Fibroblast of skin of back (primary cell): ENCODE measurements around the gene ZDHHC11B. TPM values are rescaled to one million over a fixed set of nuclear protein-coding genes. Genes with fewer than 3 reads are reported as not detected.
"Not testable (repeated sequence)": the region's sequence is repeated elsewhere in the genome, so short reads cannot be mapped to it uniquely, and the experiment has no call there.

Experiments used
- DNase-seq: peaks from one replicate; pipeline ENCODE4 v3.0.0-alpha.2; 2013
- polyA plus RNA-seq, 2 experiments: library from polyadenylated mRNA; unstranded; fragments of 120-200 nt; gene quantifications; one replicate each; pipeline ENCODE4 v1.2.1, GENCODE V29; 2013; ENCODE audit not compliant: insufficient read length in 2 of 2

Gene ZDHHC11B, protein sequence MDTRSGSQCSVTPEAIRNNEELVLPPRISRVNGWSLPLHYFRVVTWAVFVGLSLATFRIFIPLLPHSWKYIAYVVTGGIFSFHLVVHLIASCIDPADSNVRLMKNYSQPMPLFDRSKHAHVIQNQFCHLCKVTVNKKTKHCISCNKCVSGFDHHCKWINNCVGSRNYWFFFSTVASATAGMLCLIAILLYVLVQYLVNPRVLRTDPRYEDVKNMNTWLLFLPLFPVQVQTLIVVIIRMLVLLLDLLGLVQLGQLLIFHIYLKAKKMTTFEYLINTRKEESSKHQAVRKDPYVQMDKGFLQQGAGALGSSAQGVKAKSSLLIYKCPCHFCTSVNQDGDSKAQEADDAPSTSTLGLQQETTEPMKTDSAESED
- polyA plus RNA-seq (2013, experiment 1 of 2; ENCODE audit: insufficient read length), result 0.17 TPM
- 0.20 TPM for polyA plus RNA-seq (2013, experiment 2 of 2; ENCODE audit: insufficient read length)

DNA sequence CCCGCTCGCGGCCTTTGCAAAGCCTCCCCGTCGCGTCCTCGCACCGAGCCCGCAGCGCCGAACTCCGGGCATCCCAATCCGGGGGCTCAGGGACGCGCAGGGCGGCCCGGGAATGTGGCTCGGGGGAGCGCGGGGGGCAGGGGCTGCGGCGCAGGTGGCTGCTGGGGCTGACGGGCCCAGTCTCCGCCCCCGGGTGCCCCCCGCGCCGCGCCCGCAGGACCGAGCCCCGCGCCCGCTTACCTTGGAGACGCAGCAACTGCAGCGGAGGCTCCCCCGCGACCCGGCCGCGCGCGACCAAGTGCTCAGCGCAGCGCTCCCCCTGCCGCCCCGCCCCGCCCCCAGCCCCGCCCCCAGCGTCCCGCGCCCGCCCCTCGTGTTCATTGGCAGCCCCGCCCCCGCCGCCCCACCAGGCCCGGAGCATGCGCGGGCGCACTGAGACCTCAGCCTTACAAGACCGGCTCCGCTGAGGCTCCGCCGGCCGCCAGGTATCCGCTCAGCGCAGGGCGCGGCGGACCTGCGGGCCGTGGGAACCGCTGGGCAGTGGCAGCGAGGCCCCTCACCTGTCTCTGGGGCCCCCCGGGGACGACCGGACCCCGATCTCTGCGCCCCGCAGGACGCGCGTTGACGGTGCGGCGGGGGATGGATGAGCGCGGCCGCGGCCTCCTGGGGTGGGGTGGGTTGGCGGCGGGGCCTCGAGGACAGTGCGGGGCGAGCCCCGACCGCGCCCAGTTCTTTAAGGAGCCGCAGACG lies at the start of gene ZDHHC11B:
TSS of gene ZDHHC11B (minus strand) at position 302 of the 750 bp plus-strand sequence. CDS start 17,810 bp downstream, outside the sequence.
- DNase-seq, result peak; percentile 63

- DNase-seq, result not testable (repeated sequence)
Observed at GRCh38 chr5:834013-834412, 49.5 kb upstream of the ZDHHC11B start.

- DNase-seq, result not testable (repeated sequence)
Observed at GRCh38 chr5:828194-828593, 43.7 kb upstream of the ZDHHC11B start.

DNA sequence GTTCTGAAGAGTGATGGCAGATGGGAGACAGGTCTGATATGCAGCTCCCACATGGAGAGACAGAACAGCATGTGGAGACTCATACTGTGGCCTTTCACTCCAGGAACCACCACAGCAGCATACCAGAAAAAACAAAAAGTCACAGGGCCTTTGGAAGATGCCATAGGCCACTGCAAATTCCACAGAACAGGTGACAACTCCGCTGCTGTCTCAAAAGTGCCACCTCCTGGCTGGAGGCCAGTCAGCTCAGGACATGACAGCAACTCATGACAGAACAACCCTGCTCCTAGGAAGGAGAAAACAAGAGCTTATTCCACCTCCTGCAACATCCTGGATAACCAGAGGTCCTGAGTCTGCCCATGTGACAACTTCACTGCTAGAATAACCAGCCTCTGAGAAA lies 41.0 kb upstream of the ZDHHC11B start:
- DNase-seq, result not testable (repeated sequence)

- DNase-seq, result no peak
Observed at GRCh38 chr5:821504-821903, 37.0 kb upstream of the ZDHHC11B start.

DNA sequence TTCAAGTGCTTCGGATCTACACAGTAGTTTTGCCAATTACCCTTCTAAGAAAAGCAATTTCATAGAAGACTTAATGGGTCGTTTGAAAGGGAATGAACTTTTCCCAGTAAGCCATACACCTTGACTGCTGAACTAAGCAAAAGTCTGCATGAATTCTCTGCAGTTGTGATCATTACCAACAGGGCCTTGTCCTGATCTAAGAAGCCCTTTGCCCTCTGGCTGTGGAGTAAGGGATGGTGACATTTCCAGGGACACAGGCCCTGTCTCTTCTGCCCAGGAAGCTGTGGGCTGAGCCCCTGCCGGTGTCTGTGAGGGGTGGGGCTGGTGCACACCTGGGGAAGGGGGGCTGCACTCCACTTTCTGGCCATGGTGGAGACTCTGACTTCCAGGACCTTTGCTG lies 35.7 kb upstream of the ZDHHC11B start:
- DNase-seq, result no peak

DNA sequence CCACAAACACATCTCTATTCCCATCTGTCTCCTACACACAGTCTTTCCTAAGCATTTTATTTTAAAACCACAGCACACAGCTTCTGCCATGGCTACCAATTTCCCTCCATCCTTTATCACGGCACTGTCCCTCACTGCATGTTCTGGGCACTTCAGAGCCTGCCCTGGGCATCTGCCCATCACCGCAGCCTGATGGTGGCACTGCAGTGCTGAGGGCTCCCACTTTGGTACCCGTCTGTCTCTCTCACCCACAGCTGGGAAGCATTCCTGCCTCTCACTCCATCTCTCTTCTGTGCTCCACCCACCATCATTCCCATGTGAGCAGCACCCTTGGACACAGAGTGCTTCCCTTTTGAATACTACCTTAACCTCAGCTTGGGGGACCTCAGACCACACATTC lies 34.5 kb upstream of the ZDHHC11B start:
- no peak for DNase-seq

DNA sequence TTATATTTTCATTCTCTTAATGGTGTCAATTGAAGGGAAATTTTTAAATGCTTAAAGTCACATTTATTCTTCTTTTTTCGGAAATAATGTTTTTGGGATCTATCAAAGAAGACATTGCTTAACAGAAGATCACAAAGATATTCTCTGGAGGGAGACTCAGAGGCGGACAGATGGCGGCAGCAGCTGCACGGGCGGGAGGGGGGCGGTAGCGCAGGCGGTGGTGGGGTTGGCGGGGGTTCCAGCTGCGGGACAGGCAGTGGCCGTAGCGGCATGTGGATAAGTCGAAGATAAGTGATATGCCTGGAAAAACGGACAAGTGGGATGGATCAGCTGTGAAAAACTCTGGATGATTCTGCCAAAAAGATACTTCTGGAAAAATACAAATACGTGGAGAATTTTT lies 31.6 kb upstream of the ZDHHC11B start:
- DNase-seq, result no peak

DNA sequence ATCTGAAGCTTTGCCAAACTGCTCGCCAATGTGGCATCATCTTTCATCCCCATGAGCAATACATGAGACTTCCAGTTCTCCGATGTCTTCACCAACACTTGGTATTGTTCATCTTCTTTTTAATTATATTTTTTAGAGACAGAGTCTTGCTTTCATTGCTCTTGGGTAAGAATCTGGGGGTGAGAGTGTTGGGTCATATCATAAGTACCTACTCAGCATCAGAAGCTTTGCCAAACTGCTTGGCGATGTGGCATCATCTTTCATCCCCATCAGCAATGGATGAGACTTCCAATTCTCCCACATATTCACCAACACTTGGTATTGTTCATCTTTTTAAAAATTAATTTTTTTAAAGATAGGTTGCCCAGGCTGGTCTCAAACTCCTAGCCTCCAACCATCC lies 30.9 kb upstream of the ZDHHC11B start:
- no peak for DNase-seq

DNA sequence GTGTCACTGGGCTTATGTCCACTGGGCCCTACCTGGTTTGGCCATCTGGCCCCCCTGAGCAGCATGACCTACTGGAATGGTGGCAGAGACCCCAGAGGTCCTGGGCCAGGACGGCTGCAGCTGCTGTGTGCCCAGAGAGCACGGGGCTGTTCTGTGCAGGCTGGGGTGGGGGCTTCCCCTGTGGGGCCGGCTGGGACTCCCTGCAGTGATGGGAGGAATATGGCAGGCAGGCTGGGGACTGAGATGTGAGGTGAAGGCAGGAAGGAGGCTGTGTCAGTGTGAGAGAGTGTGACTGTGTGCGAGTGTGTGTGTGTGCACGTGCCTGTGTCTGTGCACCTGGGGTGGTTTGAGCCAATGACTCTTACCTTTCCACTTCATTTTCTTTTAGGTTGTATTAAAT lies 29.0 kb upstream of the ZDHHC11B start:
- DNase-seq, result not testable (repeated sequence)

- not testable (repeated sequence) for DNase-seq
Observed at GRCh38 chr5:811384-811783, 26.9 kb upstream of the ZDHHC11B start.

DNA sequence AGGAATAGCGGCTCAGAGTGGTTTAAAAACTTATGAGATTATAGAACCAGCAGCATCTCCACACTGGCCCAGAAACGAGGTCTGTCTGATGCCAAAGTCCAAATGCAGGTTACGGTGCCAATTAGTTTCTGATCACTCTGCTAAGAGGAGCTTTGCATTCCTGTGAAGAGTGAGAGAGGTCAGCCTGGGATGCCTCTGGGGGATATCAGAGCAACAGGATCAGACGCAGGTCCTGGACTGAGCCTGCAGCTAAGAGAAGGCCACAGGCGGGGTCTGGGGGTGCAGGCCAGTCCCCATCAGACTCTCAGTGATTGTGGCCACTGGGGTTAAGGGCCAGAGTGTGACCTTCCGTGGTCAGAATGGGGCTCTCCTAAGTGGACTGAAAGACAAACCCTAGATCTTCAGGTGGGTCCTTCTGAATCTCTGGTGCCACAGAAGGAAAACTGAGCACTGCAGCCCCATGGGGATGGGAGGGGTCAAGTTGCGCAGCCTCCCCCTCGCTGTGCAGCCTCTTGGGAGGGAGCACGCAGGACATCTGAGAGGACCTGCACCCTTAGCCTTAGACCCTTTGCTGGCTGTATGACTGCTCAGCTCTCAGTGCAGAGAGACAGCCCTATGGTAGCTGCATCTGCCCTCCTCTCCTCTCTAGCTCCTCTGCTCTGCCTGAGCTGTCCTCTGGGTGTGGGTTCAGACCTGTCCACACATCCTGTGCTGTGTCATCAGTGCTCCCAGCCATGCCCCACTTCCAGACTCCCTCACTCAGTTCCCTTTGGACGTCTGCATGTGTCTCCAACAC lies 23.4 kb upstream of the ZDHHC11B start:
- not testable (repeated sequence) for DNase-seq

GRCh38 chr5:801472-801871 lies 16.9 kb upstream of the ZDHHC11B start:
- no peak for DNase-seq

DNA sequence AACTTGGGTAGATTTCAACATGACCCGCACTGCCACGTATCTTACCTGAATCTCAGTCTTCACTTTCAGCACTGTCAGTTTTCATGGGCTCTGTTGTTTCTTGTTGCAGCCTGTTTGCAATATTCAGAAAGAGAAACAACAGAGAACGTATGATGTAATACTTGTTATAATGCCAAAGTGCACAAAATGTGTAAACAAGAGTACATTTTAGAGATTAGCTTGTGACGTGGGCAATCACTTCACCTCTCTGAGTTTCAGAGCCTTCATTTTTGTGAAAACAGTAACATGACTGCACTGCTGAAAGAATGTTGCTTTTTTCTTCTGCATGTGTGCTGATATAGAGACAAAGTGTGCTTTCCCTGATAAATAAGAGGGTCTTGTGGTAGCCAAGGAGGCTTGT lies 16.5 kb upstream of the ZDHHC11B start:
- not testable (repeated sequence) for DNase-seq

GRCh38 chr5:798505-799138 lies 14.1 kb upstream of the ZDHHC11B start:
- not testable (repeated sequence) for DNase-seq

GRCh38 chr5:797986-798385 lies 13.5 kb upstream of the ZDHHC11B start:
- not testable (repeated sequence) for DNase-seq

DNA sequence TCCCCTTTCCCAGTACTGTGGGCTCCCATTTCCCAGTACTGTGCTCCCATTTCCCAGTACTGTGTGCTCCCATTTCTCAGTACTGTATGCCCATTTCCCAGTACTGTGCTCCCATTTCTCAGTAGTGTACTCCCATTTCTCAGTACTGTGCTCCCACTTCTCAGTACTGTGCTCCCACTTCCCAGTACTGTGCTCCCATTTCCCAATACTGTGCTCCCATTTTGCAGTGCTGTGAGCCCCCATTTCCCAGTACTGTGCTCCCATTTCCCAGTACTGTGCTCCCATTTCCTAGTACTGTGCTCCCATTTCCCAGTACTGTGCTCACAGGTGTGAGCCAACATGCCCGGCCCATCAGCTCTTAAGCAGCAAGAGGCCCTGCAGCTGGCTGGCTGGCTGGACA lies 11.3 kb upstream of the ZDHHC11B start:
- DNase-seq, result not testable (repeated sequence)

GRCh38 chr5:794948-795347 lies 10.4 kb upstream of the ZDHHC11B start:
- DNase-seq, result not testable (repeated sequence)

DNA sequence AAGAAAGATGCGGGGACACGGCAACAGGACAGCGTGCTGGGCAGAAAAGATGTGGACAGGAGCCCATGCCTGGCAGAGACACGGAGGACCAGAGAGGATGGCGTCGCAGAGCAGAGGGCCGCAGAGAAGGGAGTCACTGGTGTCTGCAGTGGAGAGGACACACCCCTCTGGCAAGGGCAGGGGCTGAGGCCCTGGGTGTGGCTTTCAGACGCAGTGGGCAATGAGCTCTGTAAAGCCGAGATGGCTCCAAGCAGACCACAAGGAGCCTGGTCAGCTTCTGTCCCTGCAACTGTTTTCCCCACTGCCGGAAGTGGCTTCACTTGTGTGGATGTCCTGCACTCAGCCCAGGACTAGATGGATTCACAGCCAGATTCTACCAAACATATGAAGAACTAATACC lies 4.2 kb upstream of the ZDHHC11B start:
- not testable (repeated sequence) for DNase-seq

DNA sequence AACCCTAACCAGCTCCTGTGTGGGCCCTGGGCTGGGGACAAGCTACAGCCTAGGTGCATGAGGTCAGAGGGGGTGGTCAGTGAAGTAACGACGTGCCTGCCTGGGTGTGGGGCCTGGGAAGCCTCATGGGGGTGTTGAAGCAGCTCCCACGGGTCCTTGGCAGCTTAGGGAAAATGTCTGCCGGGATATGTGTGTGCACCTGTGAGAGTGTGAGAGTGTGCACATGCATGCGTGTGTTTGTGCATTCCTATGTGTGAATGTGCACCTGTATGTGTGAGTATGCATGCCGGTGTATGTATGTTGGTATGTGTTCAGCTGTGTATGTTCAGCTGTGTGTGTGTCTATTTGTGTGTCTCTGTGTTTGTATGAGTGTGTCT lies 3.3 kb upstream of the ZDHHC11B start:
- not testable (repeated sequence) for DNase-seq

GRCh38 chr5:787224-787856 lies 2.8 kb upstream of the ZDHHC11B start:
- not testable (repeated sequence) for DNase-seq
